K562 (cell line): ENCODE data around the gene STON2. TPM values are rescaled to one million over a fixed set of nuclear protein-coding genes. Genes with fewer than 3 reads are reported as not detected.

ENCODE experiments used
- BMI1 ChIP-seq: fragments of 150-350 bp; IDR thresholded peaks from 2 replicates; pipeline ENCODE4 v1.6.1; 2014; ENCODE audit warnings: low read length
- GABPA ChIP-seq: fragments of 200-800 bp; sonication (Bioruptor generic); conservative IDR thresholded peaks from 2 replicates; pipeline ENCODE4 v1.6.1; 2016; ENCODE audit warnings: low read depth, missing genetic modification characterization, missing compliant biosample characterization
- GABPB1 ChIP-seq: sonication (generic); formaldehyde crosslinking; IDR thresholded peaks from 2 replicates; pipeline ENCODE4 v1.8.0; 2022; ENCODE audit warnings: mild to moderate bottlenecking, missing genetic modification reagents
- LEF1 ChIP-seq: fragments of 450-650 bp; IDR thresholded peaks from 2 replicates; pipeline ENCODE4 v1.6.1; 2016; ENCODE audit warnings: mild to moderate bottlenecking
- NCOA1 ChIP-seq: fragments of 450-650 bp; IDR thresholded peaks from 2 replicates; pipeline ENCODE4 v1.6.1; 2016; ENCODE audit warnings: low read depth
- NELFE ChIP-seq: IDR thresholded peaks from 2 replicates; pipeline ENCODE4 v1.6.1; 2011; ENCODE audit warnings: mild to moderate bottlenecking; ENCODE audit not compliant: insufficient read depth, insufficient read length
- NFE2 ChIP-seq: IDR thresholded peaks from 2 replicates; pipeline ENCODE4 v1.6.1; 2014; ENCODE audit warnings: antibody characterized with exemption, low read depth
- NR2C2 ChIP-seq, 2 experiments: fragments of 200-800 bp in 1 of 2; sonication (Bioruptor generic) in 1 of 2; sonication (generic) in 1 of 2; formaldehyde crosslinking in 1 of 2; IDR thresholded peaks; 2 replicates each; pipeline versions ENCODE4 v1.6.1 to v1.8.0; 2016 to 2022; ENCODE audit warnings: mild to moderate bottlenecking in 1 of 2, missing compliant biosample characterization in 1 of 2, missing genetic modification characterization in 1 of 2, missing genetic modification reagents in 1 of 2
- SRSF1 ChIP-seq: fragments of 200-400 bp; formaldehyde crosslinking; IDR thresholded peaks from 2 replicates; pipeline ENCODE4 v1.6.1; 2017; ENCODE audit warnings: mild to moderate bottlenecking, low read depth, low read length, moderate library complexity
- TCF7 ChIP-seq: sonication (generic); IDR thresholded peaks from 2 replicates; pipeline ENCODE4 v1.6.1; 2016; ENCODE audit warnings: antibody characterized with exemption, borderline replicate concordance
- ZBTB1 ChIP-seq: sonication (generic); formaldehyde crosslinking; IDR thresholded peaks from 2 replicates; pipeline ENCODE4 v1.8.1; 2023; ENCODE audit warnings: missing genetic modification reagents, low read depth, mild to moderate bottlenecking, borderline replicate concordance
- polyA plus RNA-seq, 8 experiments: library from polyadenylated mRNA; depleted of rRNA in 4 of 8; stranded (reverse) in 5 of 8; unstranded in 3 of 8; fragments of >200 nt; fragmentation: Nextera tagmentation in 2 of 8; fragmentation: Illumina TruSeq in 1 of 8; extraction: Ambion mirVana in 2 of 8; extraction: Trizol in 1 of 8; gene quantifications; 2 replicates each; pipeline versions ENCODE4 v1.2.1 to v1.2.3, GENCODE V29; 2011 to 2014; ENCODE audit warnings: inconsistent platforms in 1 of 8, missing spikeins in 1 of 8
- total RNA-seq, 7 experiments: library from RNA; depleted of rRNA in 6 of 7; stranded (reverse); fragments of >200 nt in 6 of 7; fragmentation: Illumina TruSeq in 2 of 7; extraction: Trizol in 2 of 7; gene quantifications; 2 replicates each; pipeline versions ENCODE4 v1.2.1 to v1.2.3, GENCODE V29; 2011 to 2021; ENCODE audit warnings: low replicate concordance in 1 of 7
- TF ChIP-seq, protein P1 (sequence below): fragments of 250-450 bp; sonication (Bioruptor Pico); IDR thresholded peaks from 2 replicates; pipeline ENCODE4 v1.8.0; 2021; ENCODE audit warnings: mild to moderate bottlenecking, moderate library complexity
- TF ChIP-seq, protein P2 (sequence below): sonication (generic); formaldehyde crosslinking; IDR thresholded peaks from 2 replicates; pipeline ENCODE4 v1.8.0; 2022; ENCODE audit warnings: missing genetic modification reagents, mild to moderate bottlenecking, borderline replicate concordance
- TF ChIP-seq, protein P3 (sequence below), 2 experiments: fragments of 450-650 bp; formaldehyde crosslinking in 1 of 2; IDR thresholded peaks; 2 replicates each; pipeline versions ENCODE4 v1.4.0 to v1.6.1; 2014 to 2020; ENCODE audit warnings: mild to moderate bottlenecking in 2 of 2, borderline replicate concordance in 1 of 2, low read depth in 1 of 2

Gene STON2
- total and polyA plus RNA-seq, 9 of the 15 experiments (the other 6 are each of a cell fraction or from before 2014, with no cell fraction given), result 7.8 to 99.3 (median 53.5) TPM

- TF ChIP-seq, protein P1, sequence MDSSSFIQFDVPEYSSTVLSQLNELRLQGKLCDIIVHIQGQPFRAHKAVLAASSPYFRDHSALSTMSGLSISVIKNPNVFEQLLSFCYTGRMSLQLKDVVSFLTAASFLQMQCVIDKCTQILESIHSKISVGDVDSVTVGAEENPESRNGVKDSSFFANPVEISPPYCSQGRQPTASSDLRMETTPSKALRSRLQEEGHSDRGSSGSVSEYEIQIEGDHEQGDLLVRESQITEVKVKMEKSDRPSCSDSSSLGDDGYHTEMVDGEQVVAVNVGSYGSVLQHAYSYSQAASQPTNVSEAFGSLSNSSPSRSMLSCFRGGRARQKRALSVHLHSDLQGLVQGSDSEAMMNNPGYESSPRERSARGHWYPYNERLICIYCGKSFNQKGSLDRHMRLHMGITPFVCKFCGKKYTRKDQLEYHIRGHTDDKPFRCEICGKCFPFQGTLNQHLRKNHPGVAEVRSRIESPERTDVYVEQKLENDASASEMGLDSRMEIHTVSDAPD, result no peak
- TF ChIP-seq TCF7 (no peak), GABPA (tag) (no peak), NELFE (no peak), SRSF1 (no peak), BMI1 (no peak), ZBTB1 (CRISPR knock-in tag) (no peak), GABPB1 (CRISPR knock-in tag) (no peak), NFE2 (no peak), LEF1 (no peak), NR2C2 (CRISPR knock-in tag; IDR thresholded peaks at IDR 0.05) (no peak), NR2C2 (tag; IDR thresholded peaks at IDR 0.05) (no peak), NCOA1 (no peak)
- TF ChIP-seq, protein P2, sequence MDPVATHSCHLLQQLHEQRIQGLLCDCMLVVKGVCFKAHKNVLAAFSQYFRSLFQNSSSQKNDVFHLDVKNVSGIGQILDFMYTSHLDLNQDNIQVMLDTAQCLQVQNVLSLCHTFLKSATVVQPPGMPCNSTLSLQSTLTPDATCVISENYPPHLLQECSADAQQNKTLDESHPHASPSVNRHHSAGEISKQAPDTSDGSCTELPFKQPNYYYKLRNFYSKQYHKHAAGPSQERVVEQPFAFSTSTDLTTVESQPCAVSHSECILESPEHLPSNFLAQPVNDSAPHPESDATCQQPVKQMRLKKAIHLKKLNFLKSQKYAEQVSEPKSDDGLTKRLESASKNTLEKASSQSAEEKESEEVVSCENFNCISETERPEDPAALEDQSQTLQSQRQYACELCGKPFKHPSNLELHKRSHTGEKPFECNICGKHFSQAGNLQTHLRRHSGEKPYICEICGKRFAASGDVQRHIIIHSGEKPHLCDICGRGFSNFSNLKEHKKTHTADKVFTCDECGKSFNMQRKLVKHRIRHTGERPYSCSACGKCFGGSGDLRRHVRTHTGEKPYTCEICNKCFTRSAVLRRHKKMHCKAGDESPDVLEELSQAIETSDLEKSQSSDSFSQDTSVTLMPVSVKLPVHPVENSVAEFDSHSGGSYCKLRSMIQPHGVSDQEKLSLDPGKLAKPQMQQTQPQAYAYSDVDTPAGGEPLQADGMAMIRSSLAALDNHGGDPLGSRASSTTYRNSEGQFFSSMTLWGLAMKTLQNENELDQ (CRISPR knock-in tag), result no peak
- TF ChIP-seq, protein P3, sequence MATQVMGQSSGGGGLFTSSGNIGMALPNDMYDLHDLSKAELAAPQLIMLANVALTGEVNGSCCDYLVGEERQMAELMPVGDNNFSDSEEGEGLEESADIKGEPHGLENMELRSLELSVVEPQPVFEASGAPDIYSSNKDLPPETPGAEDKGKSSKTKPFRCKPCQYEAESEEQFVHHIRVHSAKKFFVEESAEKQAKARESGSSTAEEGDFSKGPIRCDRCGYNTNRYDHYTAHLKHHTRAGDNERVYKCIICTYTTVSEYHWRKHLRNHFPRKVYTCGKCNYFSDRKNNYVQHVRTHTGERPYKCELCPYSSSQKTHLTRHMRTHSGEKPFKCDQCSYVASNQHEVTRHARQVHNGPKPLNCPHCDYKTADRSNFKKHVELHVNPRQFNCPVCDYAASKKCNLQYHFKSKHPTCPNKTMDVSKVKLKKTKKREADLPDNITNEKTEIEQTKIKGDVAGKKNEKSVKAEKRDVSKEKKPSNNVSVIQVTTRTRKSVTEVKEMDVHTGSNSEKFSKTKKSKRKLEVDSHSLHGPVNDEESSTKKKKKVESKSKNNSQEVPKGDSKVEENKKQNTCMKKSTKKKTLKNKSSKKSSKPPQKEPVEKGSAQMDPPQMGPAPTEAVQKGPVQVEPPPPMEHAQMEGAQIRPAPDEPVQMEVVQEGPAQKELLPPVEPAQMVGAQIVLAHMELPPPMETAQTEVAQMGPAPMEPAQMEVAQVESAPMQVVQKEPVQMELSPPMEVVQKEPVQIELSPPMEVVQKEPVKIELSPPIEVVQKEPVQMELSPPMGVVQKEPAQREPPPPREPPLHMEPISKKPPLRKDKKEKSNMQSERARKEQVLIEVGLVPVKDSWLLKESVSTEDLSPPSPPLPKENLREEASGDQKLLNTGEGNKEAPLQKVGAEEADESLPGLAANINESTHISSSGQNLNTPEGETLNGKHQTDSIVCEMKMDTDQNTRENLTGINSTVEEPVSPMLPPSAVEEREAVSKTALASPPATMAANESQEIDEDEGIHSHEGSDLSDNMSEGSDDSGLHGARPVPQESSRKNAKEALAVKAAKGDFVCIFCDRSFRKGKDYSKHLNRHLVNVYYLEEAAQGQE (IDR thresholded peaks at IDR 0.05; ENCODE audit: borderline replicate concordance), result no peak
- TF ChIP-seq, protein P3 (CRISPR knock-in tag; IDR thresholded peaks at IDR 0.05; ENCODE audit: low read depth), result no peak
Observed at GRCh38 chr14:81219210-81219758, 180.8 kb downstream of the STON2 start (continued).
